Astrocyte (in vitro differentiated cells and primary cell): ENCODE measurements around the gene COLEC11. TPM values are rescaled to one million over a fixed set of nuclear protein-coding genes. Genes with fewer than 3 reads are reported as not detected.
"Not testable (repeated sequence)": the region's sequence is repeated elsewhere in the genome, so short reads cannot be mapped to it uniquely, and the experiment has no call there.

Experiments used
- DNase-seq: peaks from one replicate; pipeline ENCODE4 v3.0.0-alpha.2; 2010; ENCODE audit warnings: low read depth
- FAIRE-seq: peaks from 2 replicates; lab custom pipeline; 2011; peaks lifted over from hg19 to GRCh38; lab: Jason Lieb, UNC
- H2AFZ ChIP-seq: 2 replicates; pipeline ENCODE4 v1.6.0; 2012; ENCODE audit warnings: low read depth, low read length, inconsistent platforms
- H3K27ac ChIP-seq: 2 replicates; pipeline ENCODE4 v1.5.1; 2011; ENCODE audit warnings: low read depth, low read length, inconsistent platforms
- H3K27me3 ChIP-seq: 2 replicates; pipeline ENCODE4 v1.6.0; 2011; ENCODE audit warnings: low read length, inconsistent platforms; ENCODE audit not compliant: insufficient read depth
- H3K36me3 ChIP-seq: 2 replicates; pipeline ENCODE4 v1.5.1; 2011; ENCODE audit warnings: low read length, inconsistent platforms; ENCODE audit not compliant: insufficient read depth
- H3K4me1 ChIP-seq: 2 replicates; pipeline ENCODE4 v1.5.1; 2011; ENCODE audit warnings: low read length, inconsistent platforms; ENCODE audit not compliant: insufficient read depth
- H3K4me2 ChIP-seq: 2 replicates; pipeline ENCODE4 v1.6.0; 2012; ENCODE audit warnings: low read length, inconsistent platforms
- H3K4me3 ChIP-seq: 2 replicates; pipeline ENCODE4 v1.5.1; 2011; ENCODE audit warnings: low read depth, mild to moderate bottlenecking, low read length, inconsistent platforms; ENCODE audit not compliant: insufficient read depth
- H3K79me2 ChIP-seq: 2 replicates; pipeline ENCODE4 v1.6.0; 2012; ENCODE audit warnings: mild to moderate bottlenecking, low read length, inconsistent platforms; ENCODE audit not compliant: insufficient read depth
- H3K9ac ChIP-seq: 2 replicates; pipeline ENCODE4 v1.6.0; 2012; ENCODE audit warnings: mild to moderate bottlenecking, low read length, inconsistent platforms
- H3K9me3 ChIP-seq: 2 replicates; pipeline ENCODE4 v1.5.1; 2012; ENCODE audit warnings: low read depth, mild to moderate bottlenecking, low read length, inconsistent platforms; ENCODE audit not compliant: insufficient read depth
- H4K20me1 ChIP-seq: 2 replicates; pipeline ENCODE4 v1.6.0; 2012; ENCODE audit warnings: low read length, inconsistent platforms; ENCODE audit not compliant: insufficient read depth
- H3K27ac Mint-ChIP-seq: one replicate; pipeline ENCODE4 v1.8.0; 2021; ENCODE audit warnings: mild to moderate bottlenecking, mixed read lengths; ENCODE audit not compliant: unreplicated experiment
- H3K27me3 Mint-ChIP-seq: one replicate; pipeline ENCODE4 v1.8.0; 2021; ENCODE audit warnings: low read depth, mixed read lengths; ENCODE audit not compliant: unreplicated experiment
- H3K36me3 Mint-ChIP-seq: one replicate; pipeline ENCODE4 v1.8.0; 2021; ENCODE audit warnings: low read depth, mixed read lengths; ENCODE audit not compliant: unreplicated experiment
- H3K4me1 Mint-ChIP-seq: one replicate; pipeline ENCODE4 v1.8.0; 2021; ENCODE audit warnings: low read depth, mixed read lengths; ENCODE audit not compliant: unreplicated experiment
- H3K4me3 Mint-ChIP-seq: one replicate; pipeline ENCODE4 v1.8.0; 2021; ENCODE audit warnings: mild to moderate bottlenecking, moderate library complexity, mixed read lengths; ENCODE audit not compliant: unreplicated experiment
- H3K9me3 Mint-ChIP-seq: one replicate; pipeline ENCODE4 v1.8.0; 2021; ENCODE audit warnings: mild to moderate bottlenecking, mixed read lengths; ENCODE audit not compliant: unreplicated experiment
- CTCF ChIP-seq: IDR thresholded peaks from 2 replicates; pipeline ENCODE4 v1.5.1; 2011; ENCODE audit warnings: low read depth, mild to moderate bottlenecking, inconsistent platforms, low read length, moderate library complexity; ENCODE audit not compliant: insufficient read depth
- EZH2 ChIP-seq: IDR thresholded peaks from 2 replicates; pipeline ENCODE4 v1.6.1; 2012; ENCODE audit warnings: mild to moderate bottlenecking, low read length, inconsistent platforms; ENCODE audit not compliant: insufficient read depth
- total RNA-seq: library from RNA; stranded (reverse); gene quantifications from 2 replicates; pipeline ENCODE4 v1.2.1, GENCODE V29; 2021

The COLEC11 gene
- total RNA-seq, 1 donor from 2014 or later = not detected

GRCh38 chr2:3566806-3567205 is 28.1 kb upstream of the COLEC11 start:
- Mint-ChIP-seq H3K9me3 (no peaks in the 10 kb centered on the region), H3K27ac (no peak overlapping the region), H3K27me3 (no peaks in the 10 kb centered on the region), H3K4me1 (no peaks in the 10 kb centered on the region), H3K36me3 (no peaks in the 10 kb centered on the region), H3K4me3 (no peak overlapping the region)
- H3K27me3 ChIP-seq = no peaks in the 10 kb centered on the region
- H3K9ac ChIP-seq = no peak overlapping the region
- TF ChIP-seq EZH2 (no peak), CTCF (no peak)
- FAIRE-seq (no peak), DNase-seq (no peak)
- no peak overlapping the region for H2AFZ ChIP-seq
- no peaks in the 10 kb centered on the region for H3K36me3 ChIP-seq
- H3K27ac ChIP-seq = no peak overlapping the region
- H3K9me3 ChIP-seq = no peaks in the 10 kb centered on the region
- H4K20me1 ChIP-seq = no peaks in the 10 kb centered on the region
- no peak overlapping the region for H3K4me2 ChIP-seq
- H3K4me1 ChIP-seq = no peaks in the 10 kb centered on the region
- no peaks in the 10 kb centered on the region for H3K79me2 ChIP-seq
- H3K4me3 ChIP-seq = no peak overlapping the region

- not testable (repeated sequence) for H3K36me3 Mint-ChIP-seq, FAIRE-seq
Measured at GRCh38 chr2:3569656-3570055, 25.3 kb upstream of the COLEC11 start.

GRCh38 chr2:3571284-3571683 is 23.6 kb upstream of the COLEC11 start:
- no peaks in the 10 kb centered on the region for H3K27me3 ChIP-seq
- H3K79me2 ChIP-seq = peaks cover 13% of the 10 kb centered on the region
- peak overlapping the region; percentile 48 for H3K27ac ChIP-seq
- peak overlapping the region; percentile 71 for H3K4me2 ChIP-seq
- Mint-ChIP-seq H3K4me3 (no peak overlapping the region), H3K4me1 (peaks cover 3% of the 10 kb centered on the region), H3K27ac (no peak overlapping the region), H3K27me3 (no peaks in the 10 kb centered on the region), H3K9me3 (no peaks in the 10 kb centered on the region), H3K36me3 (peaks cover 3% of the 10 kb centered on the region)
- peak overlapping the region; percentile 64 for H3K9ac ChIP-seq
- peaks cover 1% of the 10 kb centered on the region for H3K4me1 ChIP-seq
- H3K9me3 ChIP-seq = no peaks in the 10 kb centered on the region
- H4K20me1 ChIP-seq = peaks cover 9% of the 10 kb centered on the region
- DNase-seq (peak; percentile 93), FAIRE-seq (no peak)
- no peak overlapping the region for H3K4me3 ChIP-seq
- H3K36me3 ChIP-seq = no peaks in the 10 kb centered on the region
- TF ChIP-seq CTCF = no peak
- no peak for TF ChIP-seq EZH2
- H2AFZ ChIP-seq = peak overlapping the region; percentile 27

More at GRCh38 chr2:3569656-3570055, 25.3 kb upstream of the COLEC11 start:
- not testable (repeated sequence) for H4K20me1 ChIP-seq, H3K4me3 ChIP-seq, H3K4me2 ChIP-seq, H3K27me3 Mint-ChIP-seq, DNase-seq, H3K27ac Mint-ChIP-seq, H3K27ac ChIP-seq, H3K27me3 ChIP-seq, H3K4me1 Mint-ChIP-seq, H3K4me1 ChIP-seq, H3K9ac ChIP-seq, H3K9me3 ChIP-seq, H2AFZ ChIP-seq, H3K36me3 ChIP-seq, H3K4me3 Mint-ChIP-seq, H3K79me2 ChIP-seq, H3K9me3 Mint-ChIP-seq
